Ishikawa (cell line): ENCODE measurements around the gene WWC1.

Experiments
- CEBPB ChIP-seq: IDR thresholded peaks from 2 replicates; pipeline ENCODE4 v1.6.1; 2012
- CREB1 ChIP-seq: IDR thresholded peaks from 2 replicates; pipeline ENCODE4 v1.6.1; 2012; ENCODE audit warnings: low read depth
- EGR1 ChIP-seq: IDR thresholded peaks from 2 replicates; pipeline ENCODE4 v1.6.1; 2012
- EP300 ChIP-seq: IDR thresholded peaks from 2 replicates; pipeline ENCODE4 v1.6.1; 2012; ENCODE audit warnings: borderline replicate concordance
- FOXM1 ChIP-seq: IDR thresholded peaks from 2 replicates; pipeline ENCODE4 v1.6.1; 2012; ENCODE audit warnings: low read depth, borderline replicate concordance
- MAX ChIP-seq: IDR thresholded peaks from 2 replicates; pipeline ENCODE4 v1.6.1; 2012
- NFIC ChIP-seq: IDR thresholded peaks from 2 replicates; pipeline ENCODE4 v1.6.1; 2012
- RAD21 ChIP-seq: IDR thresholded peaks from 2 replicates; pipeline ENCODE4 v1.6.1; 2012; ENCODE audit warnings: low read depth
- REST ChIP-seq: IDR thresholded peaks from 2 replicates; pipeline ENCODE4 v1.6.1; 2012; ENCODE audit warnings: low read depth, mild to moderate bottlenecking
- TAF1 ChIP-seq: IDR thresholded peaks from 2 replicates; pipeline ENCODE4 v1.6.1; 2012; ENCODE audit warnings: low read depth, mild to moderate bottlenecking
- USF1 ChIP-seq: IDR thresholded peaks from 2 replicates; pipeline ENCODE4 v1.6.1; 2012
- ZBTB7A ChIP-seq: IDR thresholded peaks from 2 replicates; pipeline ENCODE4 v1.6.1; 2012; ENCODE audit warnings: low read depth

GRCh38 chr5:168301593-168302390, 10.3 kb downstream of the WWC1 start:
- TF ChIP-seq FOXM1 (peak; percentile 69; the same call in 1 of the 2 replicates), RAD21 (peak; percentile 5; the same call in 1 of the 2 replicates), EGR1 (no peak), TAF1 (no peak), MAX (peak; percentile 52; the same call in 1 of the 2 replicates), CREB1 (no peak), EP300 (peak; percentile 88), ZBTB7A (no peak), NFIC (peak; percentile 94), CEBPB (peak; percentile 34; the same call in 1 of the 2 replicates), USF1 (0 out of 2 replicates have a peak, but pooled peaks have one; percentile 9), REST (no peak)
